Lower lobe of right lung (tissue), 2 donors: ENCODE results near the gene METTL6. TPM values are rescaled to one million over a fixed set of nuclear protein-coding genes. Genes with fewer than 3 reads are reported as not detected.

Experiments used
- ATAC-seq, 2 donors: fragments of 200-7000 bp; cut with Tn5 transposase; one replicate each; pipeline ENCODE4 v1.9.1; 2020 to 2022; ENCODE audit warnings: mild to moderate bottlenecking in 2 of 2, moderate library complexity in 2 of 2
- DNase-seq: peaks from one replicate; pipeline ENCODE4 v3.0.0-alpha.2; 2020
- H3K27ac ChIP-seq: fragments of 200-600 bp; one replicate; pipeline ENCODE4 v1.8.0; 2022
- H3K27me3 ChIP-seq: fragments of 200-600 bp; one replicate; pipeline ENCODE4 v1.8.0; 2022; ENCODE audit warnings: low read depth
- H3K36me3 ChIP-seq: fragments of 200-600 bp; one replicate; pipeline ENCODE4 v1.8.0; 2022; ENCODE audit warnings: mild to moderate bottlenecking
- H3K4me1 ChIP-seq: fragments of 200-600 bp; one replicate; pipeline ENCODE4 v1.8.0; 2022
- H3K4me3 ChIP-seq: fragments of 200-600 bp; one replicate; pipeline ENCODE4 v1.8.0; 2022; ENCODE audit warnings: mild to moderate bottlenecking
- H3K9me3 ChIP-seq: fragments of 200-600 bp; one replicate; pipeline ENCODE4 v1.8.0; 2022
- CTCF ChIP-seq: fragments of 200-600 bp; IDR thresholded peaks from one replicate; pipeline ENCODE4 v1.8.0; 2022; ENCODE audit warnings: antibody characterized with exemption, mild to moderate bottlenecking
- intact Hi-C: fragments of 100-400 bp; cut with DNase I; formaldehyde crosslinking; loops from one replicate; pipeline ENCODE4 v1.11.0; 2022
- total RNA-seq: library from RNA; stranded (reverse); fragmentation: NEBNext Ultra II Directional; extraction: Animal tissue kit (Norgen Biotek cat#: 25700); gene quantifications from one replicate; pipeline ENCODE4 v1.2.1, GENCODE V29; 2021
- donor health status: DM: no; HTN: yes; CAD: no; lungs with severe emphysema.

Gene METTL6
- total RNA-seq, 1 donor from 2014 or later = 18.1 TPM

- intact Hi-C loops = no loop called here
- no peaks in the 10 kb centered on the region for H3K27me3 ChIP-seq
- no peak for ATAC-seq
- TF ChIP-seq CTCF = no peak
- no peak for DNase-seq
- no peaks in the 10 kb centered on the region for H3K9me3 ChIP-seq
- no peak overlapping the region for H3K27ac ChIP-seq
- H3K4me3 ChIP-seq = no peak overlapping the region
- peaks cover 6% of the 10 kb centered on the region for H3K4me1 ChIP-seq
- H3K36me3 ChIP-seq = peaks cover 100% of the 10 kb centered on the region
Observed at GRCh38 chr3:15436246-15436645, 8.9 kb upstream of the METTL6 start.

- Histone ChIP-seq H3K27me3 (no peaks in the 10 kb centered on the region), H3K4me1 (peaks cover 6% of the 10 kb centered on the region), H3K36me3 (peaks cover 95% of the 10 kb centered on the region), H3K4me3 (no peak overlapping the region), H3K9me3 (no peaks in the 10 kb centered on the region), H3K27ac (no peak overlapping the region)
- intact Hi-C loops = no loop called here
- ATAC-seq = no peak
- no peak for TF ChIP-seq CTCF
- no peak for DNase-seq
Observed at GRCh38 chr3:15434756-15435155, 7.4 kb upstream of the METTL6 start.

GRCh38 chr3:15433531-15433930, 6.2 kb upstream of the METTL6 start:
- TF ChIP-seq CTCF = no peak
- peaks cover 82% of the 10 kb centered on the region for H3K36me3 ChIP-seq
- no peak overlapping the region for H3K4me3 ChIP-seq
- no peak for ATAC-seq
- H3K27ac ChIP-seq = no peak overlapping the region
- no peaks in the 10 kb centered on the region for H3K27me3 ChIP-seq
- no peak for DNase-seq
- peaks cover 18% of the 10 kb centered on the region for H3K4me1 ChIP-seq
- intact Hi-C loops = no loop called here
- no peaks in the 10 kb centered on the region for H3K9me3 ChIP-seq

GRCh38 chr3:15431256-15431837, 4.0 kb upstream of the METTL6 start:
- DNase-seq (no peak), ATAC-seq (no peak)
- Histone ChIP-seq H3K27ac (no peak overlapping the region), H3K4me3 (no peak overlapping the region), H3K27me3 (no peaks in the 10 kb centered on the region), H3K36me3 (peaks cover 61% of the 10 kb centered on the region), H3K9me3 (no peaks in the 10 kb centered on the region), H3K4me1 (peaks cover 26% of the 10 kb centered on the region)
- intact Hi-C loops = no loop called here
- no peak for TF ChIP-seq CTCF

GRCh38 chr3:15430624-15431023, 3.3 kb upstream of the METTL6 start:
- Histone ChIP-seq H3K4me3 (no peak overlapping the region), H3K4me1 (peaks cover 33% of the 10 kb centered on the region), H3K27ac (no peak overlapping the region), H3K36me3 (peaks cover 53% of the 10 kb centered on the region), H3K27me3 (no peaks in the 10 kb centered on the region), H3K9me3 (no peaks in the 10 kb centered on the region)
- no peak for ATAC-seq
- DNase-seq = no peak
- TF ChIP-seq CTCF = no peak
- intact Hi-C loops = no loop called here
